ENCODE results near the gene RPN2.

Gene RPN2

GRCh38 chr20:37155987-37156386 lies 23.1 kb upstream of the RPN2 start:
- no peak for DNase-seq (ENCODE audit: extremely low read depth, insufficient read length)
- Histone ChIP-seq H3K27me3 (replicated peaks; ENCODE audit: control insufficient read depth, insufficient read depth, low read length) (no peaks in the 10 kb centered on the region), H3K36me3 (ENCODE audit: control insufficient read depth, insufficient read depth, low read length) (no peaks in the 10 kb centered on the region), H3K4me3 (replicated peaks; ENCODE audit: low read depth, low read length) (no peak overlapping the region)
- no peak for TF ChIP-seq CTCF (IDR thresholded peaks at IDR 0.05; ENCODE audit: insufficient read depth, low read length, poor library complexity, severe bottlenecking)

GRCh38 chr20:37158248-37158647 lies 20.9 kb upstream of the RPN2 start:
- no peak for DNase-seq (ENCODE audit: extremely low read depth, insufficient read length)
- no peaks in the 10 kb centered on the region for H3K27me3 ChIP-seq (replicated peaks; ENCODE audit: control insufficient read depth, insufficient read depth, low read length)
- TF ChIP-seq CTCF (IDR thresholded peaks at IDR 0.05; ENCODE audit: insufficient read depth, low read length, poor library complexity, severe bottlenecking), result no peak

GRCh38 chr20:37160683-37161082 lies 18.4 kb upstream of the RPN2 start:
- Histone ChIP-seq H3K27me3 (replicated peaks; ENCODE audit: control insufficient read depth, insufficient read depth, low read length) (no peaks in the 10 kb centered on the region), H3K36me3 (ENCODE audit: control insufficient read depth, insufficient read depth, low read length) (no peaks in the 10 kb centered on the region), H3K4me3 (replicated peaks; ENCODE audit: low read depth, low read length) (no peak overlapping the region)
- DNase-seq (ENCODE audit: extremely low read depth, insufficient read length), result no peak
- no peak for TF ChIP-seq CTCF (IDR thresholded peaks at IDR 0.05; ENCODE audit: insufficient read depth, low read length, poor library complexity, severe bottlenecking)

More at GRCh38 chr20:37158248-37158647, 20.9 kb upstream of the RPN2 start:
- Histone ChIP-seq H3K36me3 (ENCODE audit: control insufficient read depth, insufficient read depth, low read length) (no peaks in the 10 kb centered on the region), H3K4me3 (replicated peaks; ENCODE audit: low read depth, low read length) (no peak overlapping the region)

- TF ChIP-seq CTCF (IDR thresholded peaks at IDR 0.05; ENCODE audit: insufficient read depth, low read length, poor library complexity, severe bottlenecking), result no peak
- H3K27me3 ChIP-seq (replicated peaks; ENCODE audit: control insufficient read depth, insufficient read depth, low read length), result no peaks in the 10 kb centered on the region
- H3K36me3 ChIP-seq (ENCODE audit: control insufficient read depth, insufficient read depth, low read length), result no peaks in the 10 kb centered on the region
- no peak for DNase-seq (ENCODE audit: extremely low read depth, insufficient read length)
- no peak overlapping the region for H3K4me3 ChIP-seq (replicated peaks; ENCODE audit: low read depth, low read length)
These were observed 17.1 kb upstream of the RPN2 start for GRCh38 chr20:37161830-37162549.

- no peaks in the 10 kb centered on the region for H3K27me3 ChIP-seq (replicated peaks; ENCODE audit: control insufficient read depth, insufficient read depth, low read length)
- TF ChIP-seq CTCF (IDR thresholded peaks at IDR 0.05; ENCODE audit: insufficient read depth, low read length, poor library complexity, severe bottlenecking), result no peak
- DNase-seq (ENCODE audit: extremely low read depth, insufficient read length), result no peak
- no peak overlapping the region for H3K4me3 ChIP-seq (replicated peaks; ENCODE audit: low read depth, low read length)
- no peaks in the 10 kb centered on the region for H3K36me3 ChIP-seq (ENCODE audit: control insufficient read depth, insufficient read depth, low read length)
These were observed 16.5 kb upstream of the RPN2 start for GRCh38 chr20:37162646-37163045.
